Stimulated activated naive CD8-positive, alpha-beta T cell treated with anti-CD3 and anti-CD28 coated beads, Interleukin-15, Interleukin-2, amounts not matched to agents 100 U/mL and 50 U/mL, for 24 hours (primary cell): ENCODE data around the gene ACER3.
"Not testable (repeated sequence)": the region's sequence is repeated elsewhere in the genome, so short reads cannot be mapped to it uniquely, and the experiment has no call there.

ENCODE experiments used
- ATAC-seq: fragments of 150-1000 bp; cut with Tn5 transposase; one replicate; pipeline ENCODE4 v1.10.0; 2021
- DNase-seq: peaks from one replicate; pipeline ENCODE4 v3.0.0; 2021

ACER3 gene

DNA sequence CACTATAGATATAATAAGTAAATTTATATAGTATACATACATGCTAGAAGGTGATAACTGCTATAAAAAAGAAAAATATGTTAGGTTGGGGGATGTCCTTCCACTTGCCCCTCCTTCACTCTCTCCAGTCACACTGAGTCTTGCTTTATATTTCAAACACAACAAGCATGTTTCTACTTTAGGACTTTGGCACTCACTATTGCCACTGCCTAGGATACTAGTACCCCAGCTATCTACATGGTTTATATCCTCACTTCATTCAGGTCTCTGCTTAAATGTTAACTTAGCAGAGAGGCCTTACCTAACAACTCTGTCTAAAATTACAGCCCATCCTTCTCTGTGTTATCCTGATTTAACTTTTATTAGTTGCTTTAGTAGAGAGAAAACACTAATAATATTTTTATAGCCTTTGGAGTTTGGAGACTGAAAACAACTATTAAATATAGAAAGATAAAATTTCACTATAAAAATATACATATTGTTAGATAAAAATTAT is 134.4 kb downstream of the ACER3 start:
- ATAC-seq (no peak), DNase-seq (no peak)

DNA sequence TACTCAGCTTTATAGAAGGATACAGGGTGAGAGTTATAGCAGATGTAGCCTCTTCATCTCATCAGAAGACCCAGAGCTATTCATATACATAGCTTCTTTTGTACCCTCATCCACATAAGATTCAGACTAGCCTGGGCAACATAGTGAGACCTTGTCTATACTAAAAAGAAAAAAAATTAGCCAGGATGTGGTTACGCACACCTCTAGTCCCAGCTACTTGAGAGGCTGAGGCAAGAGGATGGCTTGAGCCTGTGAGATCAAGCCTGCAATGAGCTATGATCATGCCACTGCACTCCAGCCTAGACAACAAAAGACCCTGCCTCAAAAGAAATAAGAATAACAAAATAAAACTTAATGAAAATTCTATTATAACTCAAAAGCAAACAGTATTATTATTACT is 136.8 kb downstream of the ACER3 start:
- DNase-seq (no peak), ATAC-seq (no peak)

DNA sequence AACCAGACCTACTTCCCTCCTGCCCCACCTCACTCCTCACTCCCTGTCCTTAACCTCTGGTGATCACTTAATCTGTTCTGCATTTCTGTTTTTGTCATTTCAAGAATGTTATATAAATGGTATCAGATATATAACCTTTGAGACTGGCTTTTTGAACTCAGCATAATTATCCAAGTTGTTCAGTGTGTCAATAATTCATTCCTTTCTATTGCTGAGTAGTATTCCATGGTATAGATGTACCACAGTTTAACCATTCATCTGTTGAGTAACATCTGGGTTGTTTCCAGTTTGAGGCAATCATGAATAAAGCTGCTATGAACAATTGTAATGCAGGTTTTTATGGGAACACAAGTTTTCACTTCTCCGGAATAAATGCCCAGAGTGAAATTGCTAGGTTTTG is 138.9 kb downstream of the ACER3 start:
- DNase-seq (no peak), ATAC-seq (no peak)

DNA sequence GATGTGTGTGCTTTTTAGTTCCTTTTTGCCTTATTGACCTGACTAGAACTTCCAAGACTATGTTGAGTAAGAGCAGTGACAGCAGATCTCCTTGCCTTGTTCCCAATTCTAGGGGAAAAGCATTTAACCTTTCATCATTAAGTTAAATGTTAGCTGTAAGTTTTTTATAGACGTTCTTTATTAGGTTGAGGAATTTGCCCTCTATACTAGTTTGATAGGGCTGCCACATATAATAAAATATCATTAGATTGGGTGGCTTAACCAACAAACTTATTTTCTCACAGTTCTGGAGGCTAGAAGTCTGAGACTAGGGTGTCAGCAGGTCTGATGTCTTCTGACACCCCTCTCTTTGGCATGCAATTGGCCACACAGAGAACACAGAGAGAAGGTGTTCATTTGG is 140.9 kb downstream of the ACER3 start:
- DNase-seq (no peak), ATAC-seq (no peak)

GRCh38 chr11:77002776-77003175 is 142.1 kb downstream of the ACER3 start:
- DNase-seq: no peak
- ATAC-seq: no peak

DNA sequence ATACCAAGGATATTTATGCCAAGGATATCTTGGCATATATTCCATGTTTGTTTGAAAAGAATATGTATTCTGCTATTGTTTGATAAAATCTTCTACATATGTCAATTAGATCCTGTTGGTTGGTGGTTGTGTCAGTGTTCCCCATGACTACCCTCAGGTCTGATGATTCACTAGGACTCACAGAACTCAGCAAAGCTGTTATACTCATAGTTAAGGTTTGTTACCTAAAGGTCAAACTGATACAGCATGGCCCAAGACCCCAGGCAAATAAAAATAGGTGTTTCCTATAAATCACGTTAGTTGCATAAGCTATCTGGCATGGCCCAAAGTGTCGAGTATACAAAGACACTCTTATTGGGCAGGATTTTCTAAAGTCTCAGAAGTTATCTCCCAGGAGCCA is 143.2 kb downstream of the ACER3 start:
- ATAC-seq (peak; percentile 81), DNase-seq (no peak)

DNA sequence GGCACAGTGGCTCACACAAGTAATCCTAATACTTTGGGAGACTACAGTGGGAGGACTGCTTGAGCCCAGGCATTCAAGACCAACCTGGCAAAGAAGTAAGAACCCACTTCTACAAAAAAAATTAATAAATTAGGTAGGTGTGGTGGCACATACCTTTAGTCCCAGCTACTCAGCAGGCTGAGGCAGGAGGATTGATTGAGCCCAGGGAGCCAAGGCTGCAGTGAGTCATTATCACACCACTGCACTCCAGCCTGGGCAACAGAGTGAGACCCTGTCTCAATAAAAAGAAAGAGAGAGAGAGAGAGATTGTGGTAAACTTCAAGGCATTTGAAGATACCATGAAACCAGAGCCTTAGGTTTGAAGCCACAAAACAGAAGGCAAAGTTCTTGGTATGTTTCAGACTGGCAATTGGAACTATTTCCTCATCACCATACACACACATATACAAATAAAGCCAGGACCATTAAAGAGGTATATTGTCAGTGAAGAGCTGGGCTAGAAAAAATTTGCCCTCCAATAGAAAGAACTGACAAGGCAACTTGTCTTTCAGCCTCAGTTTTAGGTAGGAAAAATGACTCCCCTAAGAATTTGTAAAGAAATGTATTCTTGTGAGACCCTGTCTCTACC is 148.9 kb downstream of the ACER3 start:
- DNase-seq: no peak
- ATAC-seq: no peak

DNA sequence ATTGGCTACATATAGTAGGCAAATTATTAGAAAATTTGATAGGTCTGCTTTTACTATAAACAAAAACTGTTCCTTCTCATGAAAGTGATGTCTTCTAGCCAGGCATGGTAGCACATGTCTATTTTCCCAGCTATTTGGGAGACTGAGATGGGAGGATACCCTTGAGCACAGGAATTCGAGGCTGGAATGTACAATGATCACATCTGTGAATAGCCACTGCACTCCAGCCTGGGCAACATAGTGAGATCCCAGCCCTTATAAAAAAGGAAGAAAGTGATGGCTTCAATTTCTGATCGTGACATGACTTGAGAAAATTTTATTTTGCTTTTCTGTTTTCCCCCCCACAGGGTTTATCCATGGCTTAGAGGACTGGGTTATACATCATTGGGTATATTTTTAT is 154.0 kb downstream of the ACER3 start:
- no peak for DNase-seq

GRCh38 chr11:77018396-77018924 is 157.7 kb downstream of the ACER3 start:
- not testable (repeated sequence) for DNase-seq, ATAC-seq

More for the DNA sequence above, 154.0 kb downstream of the ACER3 start:
- ATAC-seq: no peak

DNA sequence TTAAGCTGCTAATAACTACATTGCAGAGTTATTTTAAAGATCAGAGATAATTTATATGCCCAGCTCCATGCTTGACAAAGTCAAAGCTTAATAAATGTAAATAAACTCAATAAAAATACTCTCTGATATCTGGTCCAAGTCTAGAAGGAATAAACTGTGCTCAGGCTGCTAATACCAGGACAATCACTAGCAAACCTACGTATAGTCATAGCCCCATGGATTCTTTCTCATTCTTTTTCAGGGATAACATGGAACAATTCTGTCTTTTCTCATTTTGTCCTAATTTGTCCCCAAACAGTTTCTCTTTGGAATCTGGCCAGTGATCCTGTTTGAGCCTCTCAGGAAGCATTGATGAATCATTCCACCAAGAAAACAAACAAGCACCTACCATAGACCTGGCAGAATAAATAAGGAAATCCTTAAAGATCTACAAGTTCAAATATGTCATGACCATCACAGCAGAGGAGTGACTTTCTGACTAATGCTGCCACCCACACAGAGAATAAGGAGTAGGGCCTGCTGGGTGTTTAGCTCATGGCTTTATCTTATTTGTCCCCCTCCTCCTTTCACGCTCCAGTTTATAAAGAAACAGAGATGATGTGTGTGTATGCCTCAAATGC is 159.4 kb downstream of the ACER3 start:
- ATAC-seq: no peak

DNA sequence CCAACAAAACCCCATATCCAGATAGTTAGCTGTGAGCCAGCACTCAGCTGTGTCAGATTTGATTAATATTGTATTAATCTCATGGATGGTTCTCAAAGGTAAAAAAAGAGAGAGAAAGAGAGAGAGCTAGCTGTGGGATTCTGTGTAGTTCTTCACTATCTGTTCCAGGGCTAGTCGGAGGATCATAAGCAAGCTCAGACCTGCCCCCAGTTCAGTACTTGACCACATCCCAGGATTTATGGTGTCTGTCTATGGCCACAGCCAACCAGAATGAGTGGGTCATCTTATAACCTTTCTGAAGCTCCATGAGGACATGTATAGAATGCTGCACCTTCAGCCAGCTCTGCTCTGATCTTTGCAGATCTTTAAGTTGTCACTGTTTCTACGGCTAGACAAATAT is 160.0 kb downstream of the ACER3 start:
- ATAC-seq (no peak), DNase-seq (no peak)

More for the DNA sequence above, 159.4 kb downstream of the ACER3 start:
- DNase-seq: no peak

DNA sequence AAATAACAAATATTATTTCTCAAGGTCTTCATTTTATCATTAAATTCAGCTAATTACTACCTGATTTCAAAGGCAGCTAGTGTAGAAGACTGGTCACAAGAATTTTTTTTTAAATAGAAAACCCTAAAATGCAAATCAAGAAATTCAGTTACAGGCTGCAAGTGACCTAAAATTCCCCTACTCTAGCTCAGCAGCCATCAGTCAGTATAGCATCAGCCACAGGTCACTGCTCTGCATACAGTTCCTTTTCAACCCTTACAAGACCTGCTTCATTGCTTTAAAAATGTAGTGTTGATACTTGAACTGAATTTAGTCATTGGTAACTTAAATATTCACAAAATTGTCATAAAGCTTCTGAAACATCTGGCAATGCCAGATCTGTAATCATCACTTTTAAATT is 164.0 kb downstream of the ACER3 start:
- DNase-seq: no peak
- no peak for ATAC-seq

GRCh38 chr11:77026221-77026620 is 165.5 kb downstream of the ACER3 start:
- ATAC-seq (no peak), DNase-seq (no peak)

DNA sequence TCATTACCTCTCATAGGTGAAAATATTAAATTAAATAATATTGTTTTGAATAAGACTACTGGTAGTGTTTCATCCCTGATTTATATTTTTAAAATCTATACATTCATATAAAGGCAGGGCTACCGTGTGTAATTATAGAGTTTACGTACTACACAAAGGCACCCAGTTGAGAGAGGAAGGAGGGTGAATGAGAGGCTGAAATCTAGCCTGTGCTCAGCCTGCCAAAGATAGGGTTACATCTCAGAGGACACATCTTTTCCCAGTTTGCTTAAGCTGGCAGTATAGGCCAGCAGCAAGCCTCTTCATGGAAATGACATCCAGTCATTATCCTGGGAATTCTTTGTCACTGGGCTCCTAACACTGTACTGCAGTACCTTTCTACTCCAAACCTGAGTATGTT is 166.0 kb downstream of the ACER3 start:
- ATAC-seq: no peak
- no peak for DNase-seq

GRCh38 chr11:77027275-77027674 is 166.6 kb downstream of the ACER3 start:
- ATAC-seq: no peak
- DNase-seq: no peak

- ATAC-seq (no peak), DNase-seq (no peak)
Measured at GRCh38 chr11:77029829-77030228, 169.1 kb downstream of the ACER3 start.

DNA sequence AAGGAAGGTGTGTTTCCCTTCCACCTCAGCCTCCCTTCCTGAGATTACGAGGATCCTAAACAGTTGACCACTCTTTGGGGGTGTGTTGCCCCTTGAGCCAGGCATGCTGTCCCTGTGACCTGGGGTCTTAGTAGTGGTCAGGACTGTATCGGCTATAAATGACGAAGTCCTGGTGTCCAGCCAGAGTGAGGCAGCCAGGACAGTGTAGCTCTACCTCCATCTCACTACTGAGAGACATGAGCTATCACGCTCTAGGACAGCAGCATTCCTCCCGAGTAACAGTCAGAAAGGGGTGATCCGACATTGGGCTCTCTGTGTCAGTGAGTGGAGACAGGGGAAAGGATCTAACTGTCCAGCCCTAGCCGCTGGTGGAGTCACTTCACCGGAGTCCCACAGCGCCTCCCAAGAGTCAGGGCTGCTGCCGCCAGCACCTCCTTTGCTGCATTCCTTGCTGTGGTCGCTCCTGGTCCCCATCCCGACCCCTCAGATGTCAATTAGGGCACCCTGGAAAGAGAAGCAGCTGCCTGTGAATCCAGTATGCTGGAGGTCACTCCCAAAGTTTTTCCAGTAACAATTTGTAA is 170.2 kb downstream of the ACER3 start:
- no peak for ATAC-seq
- DNase-seq: no peak

GRCh38 chr11:77031599-77031998 is 170.9 kb downstream of the ACER3 start:
- ATAC-seq: no peak
- no peak for DNase-seq

DNA sequence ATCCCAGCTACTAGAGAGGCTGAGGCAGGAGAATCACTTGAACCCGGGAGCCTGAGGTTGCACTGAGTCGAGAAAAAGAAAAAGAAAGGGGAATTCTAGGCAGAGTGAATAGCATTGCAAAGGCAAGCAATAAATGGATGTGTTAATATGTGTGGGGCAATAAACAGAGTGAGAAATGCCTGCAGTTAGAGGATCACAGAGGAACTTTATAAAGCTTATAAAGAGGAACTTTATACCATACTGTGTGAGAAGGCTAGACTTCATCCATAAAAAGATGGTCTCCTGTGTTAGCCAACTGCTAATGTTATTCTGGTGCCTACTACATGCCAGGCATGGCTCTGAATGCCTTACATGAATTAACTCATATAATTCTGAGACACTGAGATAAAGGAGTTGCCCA is 174.3 kb downstream of the ACER3 start:
- DNase-seq: no peak

GRCh38 chr11:77035580-77035979 is 174.9 kb downstream of the ACER3 start:
- DNase-seq: no peak
- no peak for ATAC-seq

More for the DNA sequence above, 174.3 kb downstream of the ACER3 start:
- ATAC-seq: no peak

DNA sequence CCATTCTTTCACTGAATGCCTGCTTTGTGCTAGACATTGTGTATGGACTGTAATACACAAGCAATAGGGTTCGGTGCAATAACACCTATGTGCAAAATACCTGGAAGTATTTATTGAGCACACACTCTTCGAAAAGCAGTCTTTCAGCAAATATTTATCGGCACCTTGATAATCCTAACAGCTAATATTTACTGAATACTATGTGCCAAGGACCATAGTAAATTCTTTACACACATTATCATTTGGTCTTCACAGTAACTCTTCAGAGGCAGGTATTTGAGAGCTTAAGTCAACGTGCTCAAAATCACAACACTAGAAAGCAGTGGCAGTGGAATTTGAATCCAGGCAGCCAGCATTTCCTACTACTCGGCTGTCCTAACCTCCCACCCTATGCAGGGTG is 175.7 kb downstream of the ACER3 start:
- ATAC-seq (no peak), DNase-seq (no peak)

DNA sequence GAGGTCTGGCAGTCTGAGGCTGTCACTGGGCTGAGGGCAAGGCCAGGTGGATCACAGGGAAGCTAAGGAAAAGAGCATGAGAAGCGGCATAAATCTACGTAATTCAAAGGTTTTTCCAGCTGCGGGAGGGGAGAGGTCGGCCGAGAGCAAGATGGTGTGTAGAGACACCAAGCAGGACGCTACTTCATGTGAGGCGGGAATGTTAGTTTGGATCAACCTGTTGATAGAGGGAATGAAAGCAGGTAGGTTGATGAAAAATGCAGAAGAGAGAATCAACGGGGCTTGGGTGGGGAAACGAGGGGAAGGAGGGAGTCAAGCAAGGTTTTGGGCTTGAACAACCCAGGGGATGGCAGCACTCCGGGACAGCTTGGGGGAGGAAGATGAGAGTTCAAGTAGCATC is 176.3 kb downstream of the ACER3 start:
- DNase-seq (no peak), ATAC-seq (no peak)

- no peak for ATAC-seq
- DNase-seq: no peak
Measured at GRCh38 chr11:77038029-77038824, 177.5 kb downstream of the ACER3 start.
